HCT116 (cell line): Measurements from ENCODE around the gene SYCE3.

Source experiments
- CTCF ChIP-seq, 3 experiments: fragments of 200-600 bp in 1 of 3; sonication (generic) in 1 of 3; IDR thresholded peaks in 2 of 3; conservative IDR thresholded peaks in 1 of 3; 2 replicates each; pipeline ENCODE4 v1.5.1; 2012 to 2017; ENCODE audit warnings: low read depth in 2 of 3, low read length in 2 of 3, antibody characterized with exemption in 1 of 3, borderline replicate concordance in 1 of 3, control low read depth in 1 of 3, mild to moderate bottlenecking in 1 of 3, mixed read lengths in 1 of 3, mixed run types in 1 of 3, moderate library complexity in 1 of 3; ENCODE audit not compliant: insufficient read depth in 1 of 3
- EZH2 ChIP-seq: fragments of 200-600 bp; sonication (generic); IDR thresholded peaks from 2 replicates; pipeline ENCODE4 v1.6.1; 2017; ENCODE audit warnings: antibody characterized with exemption, mixed run types
- POLR2AphosphoS5 ChIP-seq: IDR thresholded peaks from 2 replicates; pipeline ENCODE4 v1.6.1; 2011; ENCODE audit warnings: mild to moderate bottlenecking, low read depth, low read length, moderate library complexity

GRCh38 chr22:50603511-50604255 is 41.0 kb upstream of the SYCE3 start:
- TF ChIP-seq CTCF (IDR thresholded peaks at IDR 0.05 in 2 of 3, conservative IDR thresholded peaks at IDR 0.05 in 1 of 3; ENCODE audit: borderline replicate concordance in 1 of 3, insufficient read depth in 1 of 3, low read depth in 2 of 3, low read length in 2 of 3) = no peak
- TF ChIP-seq POLR2AphosphoS5 = no peak
- no peak for TF ChIP-seq EZH2
